Stimulated activated CD8-positive, alpha-beta memory T cell treated with anti-CD3 and anti-CD28 coated beads, Interleukin-12 subunit alpha, Interleukin-12 subunit beta, amount 100 ng/mL, for 4 hours (primary cell): ENCODE results near the gene TNN.
"Not testable (repeated sequence)": the region's sequence is repeated elsewhere in the genome, so short reads cannot be mapped to it uniquely, and the experiment has no call there.

ENCODE experiments used
- DNase-seq: peaks from one replicate; pipeline ENCODE4 v3.0.0-alpha.2; 2020; ENCODE audit warnings: low read depth

TNN gene

DNA sequence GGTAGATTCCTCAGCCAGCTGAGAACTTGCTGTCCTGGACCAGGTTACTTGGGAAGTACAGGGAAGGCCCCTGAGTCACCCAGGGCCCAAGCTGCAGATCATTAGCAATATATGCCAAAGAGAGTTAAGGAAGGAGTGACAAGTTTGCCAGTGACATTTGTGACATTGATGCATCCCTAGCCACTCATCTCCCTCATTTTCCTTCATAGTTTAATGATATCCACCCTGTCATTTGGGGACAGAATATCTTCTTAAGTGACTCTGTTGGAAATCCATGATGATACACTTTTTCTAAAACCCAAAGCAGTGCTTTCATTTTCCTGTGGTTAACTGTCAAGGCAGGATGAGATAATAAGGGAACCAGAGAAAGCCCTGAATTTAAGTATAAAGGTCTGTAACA, 3.2 kb downstream of the TNN start:
- DNase-seq, result no peak

DNA sequence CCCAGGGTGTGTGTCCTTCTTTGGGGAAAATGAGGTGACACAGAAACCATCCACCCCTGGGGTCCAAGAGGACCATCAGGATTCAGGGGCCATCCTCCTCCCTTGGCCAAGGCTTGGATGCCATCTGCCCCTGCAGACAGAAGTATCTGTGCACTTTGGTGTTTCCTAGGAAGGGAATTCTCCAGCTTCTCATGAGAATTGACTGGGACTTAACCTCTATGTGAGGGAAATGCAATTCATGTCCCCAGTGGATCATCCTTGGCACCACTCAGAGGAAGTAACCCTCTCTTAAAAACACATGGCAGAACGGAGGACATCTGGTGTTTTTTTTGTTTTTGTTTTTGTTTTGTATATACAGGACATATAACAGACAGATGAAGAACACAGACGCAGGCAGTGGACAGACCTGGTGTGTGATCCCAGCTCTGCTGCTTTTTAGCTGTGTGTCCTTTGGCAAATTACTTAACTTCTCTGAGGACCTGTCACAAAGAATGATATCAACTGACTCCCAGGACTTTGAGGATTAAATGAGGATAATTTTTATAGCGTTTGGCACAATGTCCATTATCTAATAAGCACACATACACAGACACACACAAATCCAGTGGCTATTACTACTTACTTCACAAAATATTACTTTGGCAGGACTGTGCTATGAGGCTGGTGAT, 3.8 kb downstream of the TNN start:
- no peak for DNase-seq

DNA sequence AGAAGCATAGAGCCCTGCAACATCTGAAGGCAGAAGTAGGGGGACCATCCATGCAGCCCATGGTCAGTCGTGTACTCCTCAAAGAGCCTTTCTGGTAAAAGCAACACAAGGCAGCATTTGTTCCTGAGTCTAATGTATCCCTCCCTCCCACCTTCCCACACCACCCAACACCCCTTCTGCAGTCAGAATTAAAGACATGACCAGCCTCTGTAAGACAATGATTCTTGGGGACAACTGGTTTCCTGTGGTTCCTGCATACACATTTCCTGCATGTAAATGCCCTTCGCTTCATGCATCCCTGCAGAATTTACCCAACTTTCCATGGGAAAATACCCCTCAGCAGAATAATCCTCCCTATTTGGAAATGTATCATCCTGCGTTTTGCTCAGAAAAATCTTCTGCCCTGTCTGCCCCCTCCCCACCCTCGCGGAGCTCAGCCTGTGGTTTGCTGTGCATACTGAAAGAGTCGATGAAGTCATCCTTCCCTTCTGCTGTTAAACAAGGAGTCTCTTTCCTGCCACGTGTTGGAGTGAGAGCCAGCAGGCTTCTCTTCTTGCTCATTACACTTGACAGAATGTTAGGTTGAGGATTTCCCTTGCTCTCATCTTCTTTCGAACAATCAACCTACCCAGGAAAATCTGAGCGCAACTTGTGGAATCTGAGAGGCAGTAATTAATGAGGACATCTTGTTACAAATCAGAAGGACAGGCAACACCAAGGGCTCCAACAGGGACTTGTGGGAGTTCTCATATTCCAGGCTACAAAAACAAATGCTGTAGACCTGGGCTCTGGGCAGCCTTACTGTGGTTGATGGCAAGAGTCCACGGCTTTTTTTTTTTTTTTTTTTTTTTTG, 4.7 kb downstream of the TNN start:
- DNase-seq, result no peak

DNA sequence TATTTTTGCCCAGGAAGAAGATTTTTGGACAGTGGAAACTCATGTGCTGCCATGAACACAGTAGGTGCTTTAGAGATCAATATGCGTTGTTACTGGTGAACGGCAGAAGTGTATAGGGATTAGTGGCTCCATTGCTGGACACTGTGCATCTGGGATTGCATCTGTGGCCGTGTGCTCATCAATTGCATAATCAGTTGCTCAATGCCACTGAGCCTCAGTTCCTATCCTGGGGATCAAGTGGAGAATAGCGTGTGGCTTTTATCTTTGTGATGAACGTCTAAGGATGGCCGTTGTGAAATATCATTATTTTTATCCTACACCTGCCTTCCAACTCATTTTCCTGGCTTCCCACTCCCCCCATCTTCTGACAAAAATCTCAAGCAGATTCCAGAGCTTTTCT, 5.4 kb downstream of the TNN start:
- no peak for DNase-seq

DNA sequence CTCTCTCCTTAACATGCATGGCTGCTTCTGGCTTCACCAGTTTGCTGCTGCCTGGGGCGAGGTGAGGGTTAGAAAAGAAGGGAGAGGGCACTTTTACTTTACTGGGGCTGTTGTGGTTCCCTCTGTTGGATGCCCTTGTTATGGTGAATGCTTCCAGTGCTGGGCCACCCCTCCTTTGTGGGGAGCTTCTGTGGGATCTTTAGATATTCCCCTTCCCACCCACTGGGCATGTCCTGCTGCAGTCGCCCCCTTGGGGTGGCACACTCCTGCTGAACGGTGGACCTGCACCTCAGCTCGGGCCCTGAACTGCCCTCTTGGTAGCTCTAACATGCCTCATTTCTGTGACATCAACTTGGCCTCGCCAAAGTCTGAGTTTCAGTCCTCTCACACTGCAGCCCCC, 6.0 kb downstream of the TNN start:
- DNase-seq, result no peak

DNA sequence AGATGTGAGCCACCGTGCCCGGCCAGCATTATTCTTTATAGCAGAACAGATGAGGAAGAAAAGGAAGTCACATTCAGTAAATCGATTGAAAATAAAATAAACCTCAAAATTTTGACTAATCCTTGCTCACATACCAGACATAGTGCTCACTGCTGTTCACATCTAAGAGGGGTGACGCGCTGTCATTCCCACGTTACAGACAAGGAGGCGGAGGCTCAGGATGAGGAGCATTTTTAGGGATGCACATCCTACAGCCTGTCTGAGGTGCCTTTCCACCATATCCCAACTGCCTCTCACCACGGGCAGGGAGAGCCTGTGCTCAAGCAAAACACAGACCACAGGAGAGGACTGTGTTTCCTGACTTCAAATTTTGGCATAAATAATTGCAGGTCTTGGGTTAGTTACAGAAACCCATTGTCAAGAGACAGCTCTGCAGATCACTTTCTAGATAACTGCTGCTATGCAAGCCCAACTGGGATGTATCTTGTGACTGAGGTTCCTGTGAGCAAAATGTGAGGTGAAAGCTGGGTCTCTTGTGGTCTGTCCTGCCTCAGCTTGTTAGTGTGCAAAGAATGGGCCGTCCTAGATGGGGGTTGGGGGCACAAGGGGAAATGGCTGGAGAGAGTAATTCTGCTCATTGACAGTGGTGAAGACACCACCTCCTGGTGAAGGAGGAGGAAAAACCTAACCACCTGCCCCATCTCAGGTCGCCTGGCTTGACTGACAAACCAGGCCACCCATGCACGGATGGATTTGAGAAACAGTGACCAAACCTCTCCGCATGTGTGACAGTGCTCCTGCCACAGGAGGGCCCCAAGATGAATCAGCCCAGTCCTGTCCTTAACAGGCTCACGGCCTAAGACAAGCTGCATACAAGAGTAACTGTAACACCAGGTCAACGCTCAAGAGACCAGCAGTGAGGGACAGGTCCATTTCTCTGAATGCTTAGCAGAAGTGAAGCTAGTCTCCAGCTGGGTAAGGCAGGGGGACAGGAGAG, 8.2 kb downstream of the TNN start:
- no peak for DNase-seq

DNA sequence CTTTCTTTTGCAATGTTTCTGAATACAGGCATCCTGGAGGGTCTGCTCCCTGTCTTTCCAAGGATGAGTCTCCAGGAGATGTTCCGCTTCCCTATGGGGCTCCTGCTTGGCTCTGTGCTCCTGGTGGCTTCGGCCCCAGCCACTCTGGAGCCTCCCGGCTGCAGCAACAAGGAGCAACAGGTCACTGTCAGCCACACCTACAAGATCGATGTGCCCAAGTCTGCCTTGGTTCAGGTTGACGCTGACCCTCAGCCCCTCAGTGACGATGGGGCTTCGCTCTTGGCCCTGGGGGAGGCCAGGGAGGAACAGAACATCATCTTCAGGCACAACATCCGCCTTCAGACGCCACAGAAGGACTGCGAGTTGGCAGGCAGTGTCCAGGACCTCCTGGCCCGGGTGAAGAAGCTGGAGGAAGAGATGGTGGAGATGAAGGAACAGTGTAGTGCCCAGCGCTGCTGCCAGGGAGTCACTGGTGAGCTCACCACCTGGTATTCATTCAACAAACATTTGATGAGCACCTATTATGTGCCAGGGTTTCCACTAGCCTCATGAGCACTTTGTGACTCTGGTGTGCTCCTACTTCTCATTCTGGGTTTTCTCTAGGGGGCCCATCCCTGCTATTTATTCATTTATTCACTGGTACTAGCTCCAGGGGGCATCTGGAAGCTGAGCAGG, 9.9 kb downstream of the TNN start:
- DNase-seq, result no peak

DNA sequence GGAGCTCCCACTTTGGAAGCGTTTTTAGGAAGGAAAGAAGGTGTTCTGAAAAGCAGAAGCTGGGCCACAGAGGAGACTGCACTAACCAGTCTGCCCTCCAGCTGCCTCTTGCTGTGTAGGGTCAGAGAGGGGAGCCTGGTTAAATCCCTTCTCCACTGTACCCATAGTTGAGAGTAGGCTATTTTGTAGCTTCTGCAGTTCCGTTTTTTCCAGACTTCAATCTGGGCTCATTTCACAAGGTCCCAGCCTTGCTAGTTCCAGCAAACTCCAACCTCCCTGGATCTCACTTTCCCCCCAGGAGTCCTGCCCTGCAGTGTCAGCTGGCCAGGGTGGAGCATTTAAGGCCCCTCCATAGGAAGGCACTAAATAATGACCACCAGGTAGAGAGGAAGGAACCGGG, 11.0 kb downstream of the TNN start:
- no peak for DNase-seq

DNA sequence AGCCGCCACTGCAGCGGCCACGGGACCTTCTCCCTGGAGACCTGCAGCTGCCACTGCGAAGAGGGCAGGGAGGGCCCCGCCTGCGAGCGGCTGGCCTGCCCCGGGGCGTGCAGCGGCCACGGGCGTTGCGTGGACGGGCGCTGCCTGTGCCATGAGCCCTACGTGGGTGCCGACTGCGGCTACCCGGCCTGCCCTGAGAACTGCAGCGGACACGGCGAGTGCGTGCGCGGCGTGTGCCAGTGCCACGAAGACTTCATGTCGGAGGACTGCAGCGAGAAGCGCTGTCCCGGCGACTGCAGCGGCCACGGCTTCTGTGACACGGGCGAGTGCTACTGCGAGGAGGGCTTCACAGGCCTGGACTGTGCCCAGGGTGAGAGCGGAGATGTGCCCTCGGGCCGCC, 11.7 kb downstream of the TNN start:
- DNase-seq, result no peak

DNA sequence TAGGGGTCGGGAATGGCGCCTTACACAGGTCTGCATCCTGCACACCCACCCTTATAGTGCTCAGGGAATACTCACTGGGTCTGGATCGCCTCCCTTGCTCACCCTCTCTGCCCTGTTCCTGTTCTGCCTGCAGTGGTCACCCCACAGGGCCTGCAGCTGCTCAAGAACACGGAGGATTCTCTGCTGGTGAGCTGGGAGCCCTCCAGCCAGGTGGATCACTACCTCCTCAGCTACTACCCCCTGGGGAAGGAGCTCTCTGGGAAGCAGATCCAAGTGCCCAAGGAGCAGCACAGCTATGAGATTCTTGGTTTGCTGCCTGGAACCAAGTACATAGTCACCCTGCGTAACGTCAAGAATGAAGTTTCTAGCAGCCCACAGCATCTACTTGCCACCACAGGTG, 12.4 kb downstream of the TNN start:
- no peak for DNase-seq

DNA sequence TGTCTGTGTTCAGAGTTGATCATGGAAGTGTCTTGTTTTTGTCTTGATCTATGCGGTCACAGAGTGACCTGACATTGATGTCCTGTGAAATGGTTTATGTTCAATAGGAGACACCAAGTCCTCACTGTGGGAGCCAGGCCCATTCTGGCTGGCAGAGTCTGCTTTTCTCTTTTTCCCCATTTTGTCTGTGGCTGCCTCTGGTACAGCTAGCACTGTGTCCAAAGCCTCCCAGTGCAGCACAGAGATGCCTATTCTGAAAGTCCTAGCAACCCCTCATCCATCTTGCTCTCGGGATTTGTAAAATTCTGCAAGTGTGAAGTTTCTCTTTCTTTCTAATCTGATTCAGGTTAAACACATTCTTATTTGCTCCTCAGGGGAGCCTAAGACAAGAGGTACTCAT, 14.3 kb downstream of the TNN start:
- DNase-seq, result no peak

DNA sequence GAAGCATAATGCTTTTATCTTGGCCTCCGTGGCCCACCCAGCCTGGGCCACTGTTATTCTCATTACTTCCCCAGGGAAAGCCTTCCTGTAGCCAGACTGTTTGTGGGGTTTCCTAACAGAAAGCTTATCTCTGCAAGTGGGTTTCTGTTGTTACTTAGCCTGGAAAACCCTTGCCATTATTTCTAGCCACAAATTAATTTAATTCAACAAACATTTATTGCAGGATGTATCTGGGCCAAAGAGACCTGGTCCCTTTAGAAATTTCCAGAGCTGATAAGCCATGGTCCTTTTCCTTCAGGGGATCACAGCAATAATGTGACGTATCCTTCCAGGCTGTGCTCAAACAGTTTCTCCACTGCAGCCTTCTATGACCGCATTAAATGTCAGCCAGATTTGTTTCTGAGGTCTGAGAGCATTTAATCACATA, 20.9 kb downstream of the TNN start:
- no peak for DNase-seq

DNA sequence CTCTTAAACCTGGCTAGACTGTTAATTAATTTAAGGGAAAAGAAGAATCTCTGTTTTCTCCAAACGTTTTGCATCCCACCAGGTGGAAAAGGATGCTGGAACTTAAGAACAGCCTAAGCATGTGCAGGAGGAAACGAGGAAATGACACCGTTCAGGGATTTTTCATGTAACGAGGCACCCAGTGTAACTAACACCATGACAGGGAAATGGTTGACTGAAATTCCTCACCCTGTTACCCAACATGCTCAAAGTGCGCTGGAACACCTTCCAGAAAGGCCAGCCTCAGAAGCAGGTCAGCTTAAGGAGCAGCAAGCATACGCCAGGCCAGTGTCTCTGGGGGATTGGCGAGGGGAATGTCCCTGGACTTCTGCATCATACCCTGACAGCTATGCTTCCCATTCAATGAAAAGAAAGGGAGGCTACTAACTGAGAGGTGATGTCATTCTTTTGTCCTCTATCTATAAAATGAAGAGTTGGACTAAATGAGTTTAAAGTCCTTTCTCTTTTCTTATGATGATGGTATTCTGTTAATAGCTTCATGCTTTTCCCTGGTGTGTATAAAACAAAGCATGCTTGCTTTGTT, 21.6 kb downstream of the TNN start:
- no peak for DNase-seq

DNA sequence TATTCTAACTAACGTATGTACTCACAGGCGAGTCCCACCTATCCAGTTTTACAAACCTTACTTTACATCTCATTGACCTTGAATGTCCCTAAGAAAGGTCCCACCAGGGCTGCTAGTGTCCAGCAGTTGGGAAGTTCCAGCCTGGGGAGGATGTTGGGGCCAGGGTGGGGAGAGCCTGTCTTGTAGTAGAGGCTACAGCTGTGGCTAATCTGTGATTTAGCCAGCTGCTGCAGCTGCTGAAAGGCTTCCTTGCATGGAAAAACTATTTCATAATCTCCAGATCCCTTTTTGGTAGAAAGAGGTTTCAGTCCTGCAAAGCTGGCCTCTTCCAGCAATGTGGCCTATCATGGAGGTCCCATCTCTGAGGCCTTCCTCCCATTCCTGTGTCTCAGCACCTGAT, 23.1 kb downstream of the TNN start:
- no peak for DNase-seq

DNA sequence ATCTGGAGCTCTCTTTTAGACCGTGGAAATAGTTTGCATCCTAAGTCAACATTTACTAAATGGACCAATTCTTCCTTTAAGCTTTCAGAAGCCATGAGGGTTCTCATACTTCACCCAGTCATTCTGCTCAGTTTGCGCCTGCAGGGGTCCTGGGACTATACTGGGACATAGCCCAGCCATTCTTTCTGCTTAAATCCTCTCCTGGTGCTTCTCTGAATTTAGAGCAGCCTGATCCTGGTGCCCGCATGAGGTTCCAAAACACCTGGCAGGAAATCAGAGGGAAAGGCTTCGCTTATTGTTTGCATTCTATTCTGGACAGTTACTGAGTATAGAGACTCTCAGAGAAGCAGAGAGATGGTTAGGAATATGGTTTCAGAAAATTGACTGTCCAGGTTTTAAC, 27.0 kb downstream of the TNN start:
- no peak for DNase-seq

DNA sequence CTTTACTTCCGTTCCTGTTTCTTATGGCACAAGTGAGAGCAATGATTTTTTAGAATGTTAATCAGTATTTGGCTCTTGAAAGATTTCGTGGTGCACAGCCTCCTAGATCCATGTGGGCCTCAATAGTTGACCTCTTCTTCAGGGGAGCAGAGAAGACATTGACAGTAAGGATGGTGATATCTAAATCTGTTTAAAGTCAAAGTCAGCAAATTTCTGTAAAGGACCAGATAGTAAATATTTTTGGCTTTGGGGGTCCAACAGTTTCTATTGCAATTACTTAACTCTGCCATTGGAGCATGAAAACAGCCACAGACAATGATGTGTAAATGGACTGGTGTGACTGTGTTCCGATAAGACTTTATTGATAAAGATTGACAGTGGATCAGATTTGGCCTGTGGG, 27.4 kb downstream of the TNN start:
- DNase-seq, result no peak

DNA sequence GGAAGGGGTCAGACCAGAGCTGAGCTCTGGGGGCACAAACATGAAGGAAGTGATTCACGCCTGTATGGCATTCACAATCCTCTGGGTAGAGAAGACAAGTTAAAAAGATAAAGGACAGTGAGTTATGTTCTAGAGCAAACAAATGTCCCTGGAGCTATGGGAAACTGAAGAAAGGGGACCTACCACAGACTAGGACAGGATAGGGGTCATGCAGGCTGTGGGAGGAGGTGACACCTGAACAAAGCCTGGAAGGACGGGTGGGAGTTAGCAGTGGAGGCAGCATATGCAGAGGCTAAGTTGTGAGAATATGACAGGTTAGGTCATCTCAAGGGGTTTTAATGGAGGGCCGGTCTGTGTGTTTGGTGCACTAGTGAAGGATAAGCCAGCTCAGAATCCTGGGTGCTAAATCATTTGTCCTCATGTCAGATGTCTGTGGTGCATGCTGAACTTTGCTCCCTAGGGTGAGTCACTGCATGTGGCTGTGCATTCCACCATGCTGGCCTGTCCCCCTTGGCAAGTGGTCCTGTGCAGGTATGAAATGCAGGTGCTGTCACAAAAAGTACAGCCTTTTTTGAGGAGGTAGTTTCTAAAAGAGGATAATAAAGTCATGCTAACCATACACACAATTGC, 28.5 kb downstream of the TNN start:
- no peak for DNase-seq

DNA sequence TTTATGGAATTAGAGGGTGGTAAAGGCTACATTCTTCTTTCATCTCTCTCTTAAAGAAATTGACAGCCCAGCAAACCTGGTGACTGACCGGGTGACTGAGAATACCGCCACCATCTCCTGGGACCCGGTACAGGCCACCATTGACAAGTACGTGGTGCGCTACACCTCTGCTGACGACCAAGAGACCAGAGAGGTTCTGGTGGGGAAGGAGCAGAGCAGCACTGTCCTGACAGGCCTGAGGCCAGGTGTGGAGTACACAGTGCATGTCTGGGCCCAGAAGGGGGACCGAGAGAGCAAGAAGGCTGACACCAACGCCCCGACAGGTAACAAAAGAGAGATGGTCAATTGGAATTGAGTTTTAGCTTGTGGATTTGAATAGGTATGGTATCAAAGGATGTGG, 29.7 kb downstream of the TNN start:
- DNase-seq, result no peak

DNA sequence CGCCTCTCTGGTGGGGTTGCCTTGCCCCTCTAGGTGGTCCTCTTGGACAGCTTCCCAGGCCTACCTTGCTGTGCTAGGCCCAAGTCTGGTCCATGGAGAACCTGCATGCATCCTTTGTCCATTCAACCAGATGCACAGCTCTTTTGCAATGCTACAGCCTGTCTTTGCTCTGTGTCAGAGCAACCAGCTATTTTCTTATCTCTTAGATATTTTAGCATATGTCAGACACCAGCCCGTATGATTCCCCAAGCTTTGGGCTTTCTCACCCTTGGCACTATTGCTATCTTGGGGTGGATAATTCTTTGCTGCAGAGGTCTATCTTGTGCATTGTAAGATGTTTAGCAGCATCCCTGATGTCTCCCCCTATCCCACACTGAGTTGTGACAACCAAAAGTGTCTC, 32.3 kb downstream of the TNN start:
- no peak for DNase-seq

DNA sequence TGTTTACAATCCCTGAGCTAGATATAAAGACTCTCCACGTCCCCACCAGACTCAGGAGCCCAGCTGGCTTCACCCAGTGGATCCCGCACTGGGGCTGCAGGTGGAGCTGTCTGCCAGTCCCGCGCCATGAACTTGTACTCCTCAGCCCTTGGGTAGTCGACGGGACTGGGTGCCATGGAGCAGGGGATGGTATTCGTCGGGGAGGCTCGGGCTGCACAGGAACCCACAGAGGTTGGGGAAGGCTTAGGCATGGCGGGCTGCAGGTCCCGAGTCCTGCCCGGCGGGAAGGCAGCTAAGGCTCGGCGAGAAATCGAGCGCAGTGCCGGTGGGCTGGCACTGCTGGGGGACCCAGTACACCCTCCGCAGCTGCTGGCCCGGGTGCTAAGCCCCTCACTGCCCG, 34.5 kb downstream of the TNN start:
- not testable (repeated sequence) for DNase-seq

DNA sequence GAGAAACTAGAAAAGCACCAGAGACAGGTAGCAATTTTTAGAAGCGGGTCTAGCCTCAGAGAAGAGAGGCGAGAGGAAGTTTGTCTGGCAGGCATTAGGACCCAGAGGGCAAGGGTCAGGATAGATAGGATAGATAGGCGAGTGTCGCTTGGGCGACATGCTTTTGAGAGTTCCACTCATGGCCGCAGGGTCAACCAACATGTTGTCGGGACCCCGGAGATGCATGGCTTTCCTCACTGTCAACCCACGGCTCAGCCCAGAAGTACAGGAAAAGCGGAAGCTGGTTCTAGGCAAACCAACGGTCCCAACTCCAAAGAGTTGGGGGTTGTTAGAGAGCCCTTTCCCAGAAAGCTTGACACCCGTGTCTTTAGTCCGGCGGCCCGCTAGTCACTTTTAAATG, 38.9 kb downstream of the TNN start:
- not testable (repeated sequence) for DNase-seq
